ENCODE results near the gene CRELD1.

- no peak for TF ChIP-seq CTCF (IDR thresholded peaks at IDR 0.05)
- TF ChIP-seq POLR2A (IDR thresholded peaks at IDR 0.05) = no peak
Observed at GRCh38 chr3:9887480-9887879, 46.2 kb upstream of the CRELD1 start.

All from right lobe of liver (tissue), 4 donors.